K562 treated with DMSO at 1 percent for 12 hours (cell line): ENCODE results near the gene NCDN. TPM values are rescaled to one million over a fixed set of nuclear protein-coding genes. Genes with fewer than 3 reads are reported as not detected.

Experiments used
- total RNA-seq: library from RNA; unstranded; fragments of 300-600 nt; gene quantifications from 2 replicates; pipeline ENCODE4 v1.2.3, GENCODE V29; 2022; ENCODE audit not compliant: insufficient read depth

NCDN gene
- total RNA-seq: 18.5 and 35.0 TPM in 2 replicates

DNA sequence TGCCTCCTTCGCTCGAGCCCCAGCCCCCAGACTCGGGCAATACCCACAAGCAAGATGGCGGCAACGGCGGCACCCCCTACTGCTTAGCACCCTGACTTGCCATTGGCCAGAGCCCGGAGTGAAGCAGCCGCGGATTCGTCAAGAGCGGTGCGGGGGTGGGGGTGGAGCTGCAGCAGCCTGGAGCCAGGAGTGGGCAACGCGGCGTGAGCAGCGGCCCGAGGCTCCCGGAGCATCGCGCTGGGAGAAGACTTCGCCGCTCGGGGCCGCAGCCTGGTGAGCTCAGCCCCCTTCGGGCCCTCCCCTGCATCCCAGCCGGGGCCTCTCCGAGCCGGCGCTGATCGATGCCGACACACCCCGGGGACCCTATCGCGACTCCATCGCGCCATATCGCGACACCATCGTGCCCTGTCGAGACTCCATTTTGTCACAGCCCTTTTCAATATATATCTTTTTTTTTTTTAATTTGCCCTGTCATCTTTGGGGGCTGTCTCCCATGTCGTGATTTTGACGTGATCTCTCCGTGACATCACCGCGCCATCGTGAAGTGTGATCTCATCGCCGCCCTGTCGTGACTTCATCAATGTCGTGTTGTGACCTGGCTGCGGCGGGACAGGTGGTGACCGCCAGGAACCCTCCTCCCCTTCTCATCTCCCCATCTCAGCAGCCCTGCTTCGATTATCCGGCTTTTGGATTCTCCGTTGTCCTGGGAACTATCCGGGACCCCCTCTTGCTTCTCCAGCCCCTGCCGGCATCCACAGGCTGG is at the start of gene NCDN:
Gene NCDN, plus strand, starts transcription at position 189 of the 763 bp plus-strand sequence. Its CDS starts 392 bp downstream, at position 581.

GRCh38 chr1:35557118-35557610 is 435 bp upstream of the NCDN start, which contains the start of gene KIAA0319L:
Gene KIAA0319L (minus strand): TSS chr1:35557403. CDS start chr1:35554491, 2,912 bp downstream.

DNA sequence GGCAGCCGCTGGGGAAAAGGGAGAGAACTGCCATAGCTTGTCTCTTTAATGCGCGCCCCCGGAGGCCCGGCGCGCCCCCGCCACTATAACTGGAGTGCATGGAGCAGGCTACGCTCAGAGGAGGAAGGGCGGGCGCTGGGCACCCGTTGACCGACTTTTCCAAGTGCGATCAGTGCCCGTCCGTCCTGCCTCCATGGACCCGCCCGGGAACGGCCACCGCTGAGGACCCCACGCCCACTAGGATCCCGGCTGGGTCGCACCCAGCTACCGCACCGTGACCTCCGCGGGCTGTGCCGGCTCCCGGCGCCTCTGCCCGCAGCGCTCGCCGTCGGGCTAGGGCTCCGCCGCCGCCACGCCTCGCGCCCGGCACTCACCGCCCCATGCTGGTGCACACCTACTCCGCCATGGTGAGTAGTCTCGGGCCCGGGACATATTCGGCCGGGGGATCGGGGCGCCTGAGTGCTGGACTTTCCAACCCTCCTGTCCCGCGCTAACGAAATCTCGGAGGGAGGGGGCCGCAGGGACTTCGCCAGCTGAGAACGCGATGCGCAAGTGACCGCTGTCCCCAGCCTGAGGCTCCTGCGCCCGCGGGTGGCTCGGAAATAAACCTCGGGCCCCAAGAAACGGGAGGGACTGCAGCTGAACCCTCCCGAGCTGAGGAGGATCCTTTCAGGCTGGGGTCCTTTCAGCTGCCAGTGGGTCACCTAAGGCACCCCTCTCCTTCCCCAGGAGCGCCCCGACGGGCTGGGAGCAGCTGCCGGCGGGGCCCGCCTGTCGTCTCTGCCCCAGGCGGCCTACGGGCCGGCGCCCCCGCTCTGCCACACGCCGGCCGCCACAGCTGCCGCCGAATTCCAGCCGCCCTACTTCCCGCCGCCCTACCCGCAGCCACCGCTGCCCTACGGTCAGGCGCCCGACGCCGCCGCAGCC is 15.9 kb downstream of the NCDN start, which contains the start of gene TFAP2E:
Gene TFAP2E, plus strand, starts transcription at position 117 of the 927 bp plus-strand sequence. Its CDS starts 264 bp downstream, at position 381.

Other genes starting within 250 kb of the NCDN start
- 30.4 and 71.9 TPM in 2 replicates for gene KIAA0319L, start 396 bp upstream of the NCDN start, total RNA-seq
- gene TFAP2E, start 15.5 kb downstream of the NCDN start, total RNA-seq: 0.38 and 0.77 TPM in 2 replicates
- 76.4 and 105 TPM in 2 replicates for gene PSMB2, start 83.7 kb downstream of the NCDN start, total RNA-seq
- gene C1orf216, start 161.1 kb downstream of the NCDN start, total RNA-seq: 14.8 and 24.8 TPM in 2 replicates
- 25.7 and 53.4 TPM in 2 replicates for gene CLSPN, start 212.2 kb downstream of the NCDN start, total RNA-seq